Camera-type eye (tissue), 1 donor: ENCODE measurements around the gene NAE1. TPM values are rescaled to one million over a fixed set of nuclear protein-coding genes. Genes with fewer than 3 reads are reported as not detected.

Source experiments
- total RNA-seq: library from RNA; depleted of rRNA; stranded (reverse); fragments of >200 nt; gene quantifications from one replicate; pipeline ENCODE4 v1.2.3, GENCODE V29; 2014

NAE1 gene
- 90.3 TPM for total RNA-seq

GRCh38 chr16:66830422-66831404, at the start of gene NAE1:
NAE1 (minus strand) TSS chr16:66830976; CDS start chr16:66830899, 77 bp downstream.

GRCh38 chr16:66844342-66845079, 13.7 kb upstream of the NAE1 start, which contains the start of gene CA7:
CA7 (plus strand) TSS chr16:66844414; CDS start chr16:66844488, 74 bp downstream.

GRCh38 chr16:66801320-66802105, 29.3 kb downstream of the NAE1 start, which contains the start of gene TERB1:
TERB1 (minus strand) TSS chr16:66801584; CDS start chr16:66796798, 4,786 bp downstream.

Other genes with a start within 250 kb of the NAE1 start
- gene CMTM3, start 226.3 kb downstream of the NAE1 start, total RNA-seq, result 21.8 TPM
- gene CMTM4, start 134.2 kb downstream of the NAE1 start, total RNA-seq, result 43.5 TPM
- 226 TPM for gene DYNC1LI2, start 79.4 kb downstream of the NAE1 start, total RNA-seq
- not detected for gene TERB1, start 29.4 kb downstream of the NAE1 start, total RNA-seq
- gene CA7, start 13.4 kb upstream of the NAE1 start, total RNA-seq, result not detected
- 12.7 TPM for gene PDP2, start 49.5 kb upstream of the NAE1 start, total RNA-seq
- not detected for gene CDH16, start 87.9 kb upstream of the NAE1 start, total RNA-seq
- gene RRAD, start 94.6 kb upstream of the NAE1 start, total RNA-seq, result 52.9 TPM
- gene CIAO2B, start 103.4 kb upstream of the NAE1 start, total RNA-seq, result 87.1 TPM
- 34.1 TPM for gene CES2, start 104.5 kb upstream of the NAE1 start, total RNA-seq
- gene CES3, start 130.3 kb upstream of the NAE1 start, total RNA-seq, result 0.77 TPM
- 8.9 TPM for gene CES4A, start 157.6 kb upstream of the NAE1 start, total RNA-seq
- gene CBFB, start 198.2 kb upstream of the NAE1 start, total RNA-seq, result 47.7 TPM